ENCODE measurements around the gene TPSB2. TPM values are rescaled to one million over a fixed set of nuclear protein-coding genes. Genes with fewer than 3 reads are reported as not detected.
"Not testable (repeated sequence)": the region's sequence is repeated elsewhere in the genome, so short reads cannot be mapped to it uniquely, and the experiment has no call there.

The TPSB2 gene
- total RNA-seq, 4 donors from 2014 or later, result 14.9 to 89.7 (median 50.4) TPM

DNA sequence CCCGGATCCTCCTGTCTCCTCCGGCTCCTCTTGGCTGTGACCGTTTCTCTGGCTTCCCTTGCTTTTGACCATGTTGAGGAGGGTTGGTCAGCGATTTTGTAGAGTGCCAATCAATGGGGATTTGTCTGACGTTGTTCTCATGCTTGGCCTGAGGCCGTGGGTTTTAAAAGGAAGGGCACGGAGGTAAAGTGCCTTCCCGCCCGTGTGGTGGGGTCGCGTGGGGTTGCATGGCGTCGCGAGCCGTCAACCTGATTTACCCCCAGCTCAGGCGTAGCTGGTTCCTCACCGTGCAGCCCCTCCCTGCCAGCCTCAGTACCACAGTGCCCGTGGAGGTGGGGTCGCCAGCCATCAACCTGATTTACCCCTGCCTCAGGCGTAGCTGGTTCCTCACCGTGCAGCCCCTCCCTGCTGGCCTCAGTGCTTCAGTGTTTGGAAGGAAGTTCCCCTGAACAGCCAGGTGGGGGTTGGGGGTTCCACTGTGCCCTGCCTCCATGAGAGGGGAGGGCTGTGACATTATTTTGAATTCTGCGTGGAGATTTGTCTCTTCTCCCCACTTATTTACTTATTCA, 15.6 kb upstream of the TPSB2 start:
- H3K36me3 ChIP-seq, result no peaks in the 10 kb centered on the region
- no peak overlapping the region for H3K27ac ChIP-seq
- H3K4me1 ChIP-seq, result no peaks in the 10 kb centered on the region
- H3K9me3 ChIP-seq, result no peaks in the 10 kb centered on the region
- H3K27me3 ChIP-seq, result no peaks in the 10 kb centered on the region
- no peak for DNase-seq
- no peak overlapping the region for H3K4me3 ChIP-seq
- TF ChIP-seq, protein P1, sequence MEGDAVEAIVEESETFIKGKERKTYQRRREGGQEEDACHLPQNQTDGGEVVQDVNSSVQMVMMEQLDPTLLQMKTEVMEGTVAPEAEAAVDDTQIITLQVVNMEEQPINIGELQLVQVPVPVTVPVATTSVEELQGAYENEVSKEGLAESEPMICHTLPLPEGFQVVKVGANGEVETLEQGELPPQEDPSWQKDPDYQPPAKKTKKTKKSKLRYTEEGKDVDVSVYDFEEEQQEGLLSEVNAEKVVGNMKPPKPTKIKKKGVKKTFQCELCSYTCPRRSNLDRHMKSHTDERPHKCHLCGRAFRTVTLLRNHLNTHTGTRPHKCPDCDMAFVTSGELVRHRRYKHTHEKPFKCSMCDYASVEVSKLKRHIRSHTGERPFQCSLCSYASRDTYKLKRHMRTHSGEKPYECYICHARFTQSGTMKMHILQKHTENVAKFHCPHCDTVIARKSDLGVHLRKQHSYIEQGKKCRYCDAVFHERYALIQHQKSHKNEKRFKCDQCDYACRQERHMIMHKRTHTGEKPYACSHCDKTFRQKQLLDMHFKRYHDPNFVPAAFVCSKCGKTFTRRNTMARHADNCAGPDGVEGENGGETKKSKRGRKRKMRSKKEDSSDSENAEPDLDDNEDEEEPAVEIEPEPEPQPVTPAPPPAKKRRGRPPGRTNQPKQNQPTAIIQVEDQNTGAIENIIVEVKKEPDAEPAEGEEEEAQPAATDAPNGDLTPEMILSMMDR (IDR thresholded peaks at IDR 0.05), result no peak
- no peak for TF ChIP-seq POLR2A (IDR thresholded peaks at IDR 0.05)

DNA sequence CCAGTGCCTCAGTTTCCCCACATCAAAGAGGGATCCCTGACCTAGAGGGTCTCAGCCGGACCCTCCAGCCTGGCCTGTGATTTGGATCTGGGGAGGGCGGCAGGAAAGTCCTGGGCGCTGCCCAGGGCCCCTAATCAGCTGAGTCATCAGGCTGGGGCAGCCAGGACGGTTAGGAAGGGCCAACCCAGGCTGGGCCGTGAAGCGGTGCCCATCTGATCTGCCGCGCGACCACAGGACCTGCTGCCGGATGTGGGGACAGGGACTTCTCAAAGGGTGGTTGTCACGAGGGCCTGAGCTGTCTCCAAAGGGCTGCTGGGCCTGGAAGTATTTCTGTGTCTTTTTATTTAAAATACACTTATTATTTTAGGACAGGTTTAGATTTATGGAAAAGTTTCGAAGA, 14.9 kb upstream of the TPSB2 start:
- peak in 1 of 3 donors; percentile 28 for DNase-seq
- Histone ChIP-seq H3K4me3 (no peak overlapping the region), H3K27me3 (no peaks in the 10 kb centered on the region), H3K9me3 (no peaks in the 10 kb centered on the region), H3K4me1 (no peaks in the 10 kb centered on the region), H3K27ac (no peak overlapping the region), H3K36me3 (no peaks in the 10 kb centered on the region)
- no peak for TF ChIP-seq POLR2A (IDR thresholded peaks at IDR 0.05)

DNA sequence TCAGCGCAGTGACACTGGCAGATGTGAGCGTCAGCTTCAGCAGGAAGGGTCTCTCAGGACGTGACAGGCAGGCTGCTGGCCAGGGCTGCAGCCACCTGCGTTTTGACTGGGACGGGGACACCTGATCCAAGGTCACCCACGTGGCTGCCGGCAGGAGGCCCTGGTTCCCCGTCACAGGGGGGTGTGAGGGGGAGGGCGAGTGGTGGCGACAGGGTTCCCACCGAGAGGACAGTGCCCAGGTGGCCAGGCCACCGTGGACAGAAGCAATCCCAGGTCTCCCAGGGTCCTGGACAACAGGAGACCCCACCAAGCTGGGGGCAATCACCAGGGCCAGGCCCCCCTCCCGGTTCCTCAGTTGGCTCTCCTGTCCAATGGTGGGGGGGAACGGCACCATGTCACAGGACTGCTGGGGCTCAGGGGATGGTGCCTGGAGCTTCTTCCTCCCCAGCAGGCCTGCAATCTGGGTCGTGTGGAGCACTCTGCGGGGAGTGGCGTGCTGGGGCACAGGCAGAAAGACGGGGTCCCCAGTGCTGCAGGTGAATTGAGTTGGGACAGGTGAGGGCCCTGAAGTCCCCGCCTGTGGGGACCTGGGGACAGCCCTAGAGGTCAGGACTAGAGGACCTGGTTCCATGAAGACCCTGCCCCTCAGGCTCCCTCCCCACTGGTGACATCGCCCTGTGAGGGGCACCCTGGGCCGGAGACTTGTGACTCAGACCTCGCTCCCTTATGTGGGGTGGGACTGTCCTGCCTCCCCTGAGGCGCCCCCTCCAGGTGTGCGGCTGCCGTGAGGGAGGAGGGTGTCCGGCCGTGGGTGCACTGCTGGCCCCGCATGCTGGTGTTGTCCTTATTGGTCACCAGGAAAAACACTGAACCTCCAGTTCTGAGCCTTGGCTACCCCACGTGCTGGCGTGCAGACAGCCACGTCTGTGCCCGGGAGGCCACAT, 14.2 kb upstream of the TPSB2 start:
- not testable (repeated sequence) for H3K27ac ChIP-seq, H3K9me3 ChIP-seq, H3K27me3 ChIP-seq, H3K4me3 ChIP-seq, H3K36me3 ChIP-seq, DNase-seq, H3K4me1 ChIP-seq

DNA sequence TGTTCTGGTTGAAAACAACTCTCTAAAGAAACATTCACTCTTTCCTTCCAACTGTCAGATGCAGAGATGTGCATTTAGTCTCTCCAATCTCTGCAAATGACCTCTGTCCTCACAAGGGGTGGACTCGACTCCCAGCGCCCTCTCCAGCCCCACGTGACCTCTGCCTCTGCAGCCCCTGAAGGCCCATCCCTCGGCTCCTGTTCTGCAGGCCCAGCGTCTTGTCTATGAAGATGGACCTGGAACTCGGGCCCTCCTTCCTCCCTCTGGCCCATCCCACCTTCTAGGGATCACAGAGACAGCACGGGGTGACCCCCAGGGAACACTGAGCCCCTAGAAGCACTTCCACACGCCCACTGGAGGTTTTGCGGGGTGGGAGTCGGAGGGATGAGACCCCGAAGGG, 13.4 kb upstream of the TPSB2 start:
- H3K4me3 ChIP-seq, H3K4me1 ChIP-seq, H3K9me3 ChIP-seq, DNase-seq, H3K27ac ChIP-seq, H3K36me3 ChIP-seq, H3K27me3 ChIP-seq: not testable (repeated sequence)

DNA sequence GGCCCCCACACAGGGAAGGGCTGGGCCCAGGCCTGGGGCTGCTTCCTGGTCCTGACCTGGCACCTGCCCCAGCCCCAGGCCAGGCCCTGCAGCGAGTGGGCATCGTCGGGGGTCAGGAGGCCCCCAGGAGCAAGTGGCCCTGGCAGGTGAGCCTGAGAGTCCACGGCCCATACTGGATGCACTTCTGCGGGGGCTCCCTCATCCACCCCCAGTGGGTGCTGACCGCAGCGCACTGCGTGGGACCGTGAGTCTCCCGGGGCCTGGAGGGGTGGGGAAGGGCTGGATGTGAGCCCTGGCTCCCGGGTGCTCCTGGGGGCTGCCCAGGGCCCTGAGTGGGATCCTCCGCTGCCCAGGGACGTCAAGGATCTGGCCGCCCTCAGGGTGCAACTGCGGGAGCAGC, 11.1 kb upstream of the TPSB2 start:
- not testable (repeated sequence) for DNase-seq, H3K4me3 ChIP-seq, H3K4me1 ChIP-seq

DNA sequence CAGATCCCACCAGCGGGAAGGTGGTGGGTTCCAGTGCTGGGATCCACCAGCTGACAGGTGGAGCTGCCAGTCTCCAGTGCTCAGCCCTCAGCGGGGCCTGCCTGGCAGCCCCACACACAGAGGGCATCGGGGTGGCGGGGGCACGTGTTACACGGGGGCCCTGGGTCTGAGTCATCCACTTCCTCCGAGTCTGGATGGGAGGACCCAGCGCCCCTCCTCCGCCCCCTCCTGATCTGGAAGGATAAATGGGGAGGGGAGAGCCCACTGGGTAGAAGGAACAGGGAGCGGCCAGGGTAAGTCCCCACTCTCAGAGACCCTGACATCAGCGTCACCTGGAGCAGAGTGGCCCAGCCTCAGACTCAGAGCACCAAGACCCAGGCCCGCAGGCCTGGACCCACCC, 10.5 kb upstream of the TPSB2 start, which contains the start of gene TPSAB1:
TPSAB1 (plus strand) TSS at position 270 of the 400 bp plus-strand sequence. CDS start 234 bp downstream, outside the sequence.
- H3K4me3 ChIP-seq, H3K27ac ChIP-seq, H3K4me1 ChIP-seq, H3K27me3 ChIP-seq, H3K9me3 ChIP-seq, DNase-seq, H3K36me3 ChIP-seq: not testable (repeated sequence)

More for the DNA sequence above, 11.1 kb upstream of the TPSB2 start:
- H3K9me3 ChIP-seq, H3K27ac ChIP-seq, H3K36me3 ChIP-seq, H3K27me3 ChIP-seq: not testable (repeated sequence)

DNA sequence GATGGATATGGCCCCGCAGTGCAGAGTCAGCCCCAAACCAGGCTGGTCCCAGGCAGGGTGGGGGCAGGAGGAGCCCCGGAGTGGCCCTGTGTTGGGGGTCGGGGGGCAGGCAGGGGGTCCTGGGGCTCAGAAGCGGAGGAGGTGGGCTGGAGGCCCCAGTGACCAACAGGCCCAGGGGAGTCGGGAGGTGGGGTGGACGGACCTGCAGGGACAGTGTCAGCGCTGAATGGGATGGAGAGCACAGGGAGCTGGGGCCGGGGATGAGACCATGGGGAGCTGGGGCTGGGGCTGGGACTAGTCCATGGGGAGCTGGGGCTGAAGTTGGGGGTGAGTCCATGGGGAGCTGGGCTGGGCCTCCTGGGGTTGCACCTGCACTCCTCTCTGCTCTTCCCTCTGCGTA, 9.6 kb upstream of the TPSB2 start:
- DNase-seq, H3K27me3 ChIP-seq, H3K36me3 ChIP-seq, H3K4me1 ChIP-seq, H3K27ac ChIP-seq, H3K9me3 ChIP-seq, H3K4me3 ChIP-seq: not testable (repeated sequence)

DNA sequence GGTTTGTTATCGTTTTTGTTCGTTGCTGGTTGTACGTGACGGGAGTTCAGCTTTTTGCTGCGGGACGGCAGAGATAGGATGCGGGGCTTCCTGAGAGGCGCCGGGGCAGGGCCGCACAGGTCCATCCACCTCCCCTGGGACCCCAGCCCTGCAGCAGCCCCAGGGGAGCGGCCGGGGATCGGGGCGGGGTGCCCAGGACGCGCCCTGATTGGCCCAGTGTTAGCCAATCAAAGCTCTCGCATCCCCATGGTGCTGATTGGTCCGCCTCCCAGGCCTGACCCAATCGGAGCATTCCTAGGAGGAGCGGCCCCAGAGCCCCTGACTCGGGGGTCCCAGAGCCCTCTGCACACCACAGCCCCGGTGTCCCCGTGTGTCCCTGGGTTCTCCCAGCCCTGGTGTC, 8.9 kb upstream of the TPSB2 start:
- not testable (repeated sequence) for H3K36me3 ChIP-seq, H3K9me3 ChIP-seq, DNase-seq, H3K4me1 ChIP-seq, H3K27me3 ChIP-seq, H3K27ac ChIP-seq, H3K4me3 ChIP-seq

DNA sequence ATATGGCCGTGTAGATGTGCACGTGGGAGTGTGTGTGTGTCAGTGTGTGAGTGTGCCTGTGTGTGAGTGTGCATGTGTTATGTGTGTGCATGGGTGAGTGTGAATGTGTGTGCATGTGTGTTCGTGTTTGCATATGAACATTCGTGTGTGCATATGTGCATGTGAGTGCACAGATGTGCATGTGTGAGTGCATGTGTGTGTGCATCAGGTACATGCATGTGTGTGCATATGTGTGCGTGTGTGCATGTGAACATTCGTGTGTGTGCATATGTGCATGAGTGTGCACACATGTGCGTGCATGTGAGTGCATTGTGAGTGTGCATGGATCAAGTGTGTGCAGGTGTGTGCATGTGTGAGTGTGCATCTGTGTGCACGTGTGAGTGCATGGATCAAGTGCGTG, 8.0 kb upstream of the TPSB2 start:
- Histone ChIP-seq H3K36me3 (no peaks in the 10 kb centered on the region), H3K27ac (no peak overlapping the region), H3K9me3 (no peaks in the 10 kb centered on the region), H3K4me1 (no peaks in the 10 kb centered on the region), H3K4me3 (no peak overlapping the region), H3K27me3 (no peaks in the 10 kb centered on the region)
- TF ChIP-seq POLR2A (IDR thresholded peaks at IDR 0.05), result no peak
- TF ChIP-seq, protein P1 (IDR thresholded peaks at IDR 0.05), result no peak
- DNase-seq, result no peak

DNA sequence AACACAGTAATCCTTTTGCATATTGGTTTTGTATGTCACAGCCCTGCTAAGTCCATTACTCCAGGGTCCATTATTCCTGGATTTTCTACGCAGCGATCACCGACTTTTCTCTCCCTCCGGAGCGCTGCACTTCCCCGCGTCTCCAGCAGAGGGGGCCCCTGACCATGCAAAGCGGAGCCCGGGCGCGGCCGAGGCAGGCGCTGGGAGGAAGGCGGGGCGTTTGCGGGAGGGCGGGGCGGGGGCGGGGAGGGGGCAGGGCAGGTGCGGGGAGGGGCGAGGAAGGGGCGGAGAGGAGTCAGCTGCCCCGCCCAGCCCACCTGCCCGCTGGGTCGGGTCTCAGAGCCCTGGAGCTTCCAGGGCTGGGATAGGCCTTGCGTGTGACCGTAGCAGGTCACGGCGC, 6.7 kb upstream of the TPSB2 start:
- not testable (repeated sequence) for DNase-seq, H3K9me3 ChIP-seq, H3K36me3 ChIP-seq, H3K27me3 ChIP-seq, H3K4me3 ChIP-seq, H3K4me1 ChIP-seq, H3K27ac ChIP-seq

DNA sequence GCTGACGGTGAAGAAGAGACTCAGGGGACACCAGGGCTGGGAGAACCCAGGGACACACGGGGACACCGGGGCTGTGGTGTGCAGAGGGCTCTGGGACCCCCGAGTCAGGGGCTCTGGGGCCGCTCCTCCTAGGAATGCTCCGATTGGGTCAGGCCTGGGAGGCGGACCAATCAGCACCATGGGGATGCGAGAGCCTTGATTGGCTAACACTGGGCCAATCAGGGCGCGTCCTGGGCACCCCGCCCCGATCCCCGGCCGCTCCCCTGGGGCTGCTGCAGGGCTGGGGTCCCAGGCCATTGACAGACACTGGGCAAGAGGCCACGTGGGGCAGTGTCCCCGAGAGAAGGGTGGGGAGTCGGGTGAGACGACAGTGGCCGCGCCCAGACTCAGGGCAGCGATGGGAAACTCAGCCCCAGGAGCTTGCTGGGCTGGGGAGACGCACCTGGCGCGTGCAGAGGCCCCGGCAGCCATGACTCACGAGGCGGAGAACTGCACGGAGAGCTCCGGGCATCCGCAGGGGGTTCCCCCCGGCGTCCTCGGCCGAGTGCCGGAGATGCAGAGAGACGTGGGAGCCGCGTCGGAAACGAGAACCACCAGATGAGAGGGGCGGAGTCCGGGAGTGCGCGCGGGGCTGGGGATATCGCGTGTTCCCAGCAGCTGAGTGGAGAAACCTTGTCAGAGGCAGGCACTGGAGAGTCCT, 2.2 kb upstream of the TPSB2 start:
- not testable (repeated sequence) for H3K36me3 ChIP-seq, H3K4me1 ChIP-seq, DNase-seq, H3K9me3 ChIP-seq, H3K27me3 ChIP-seq, H3K27ac ChIP-seq, H3K4me3 ChIP-seq

DNA sequence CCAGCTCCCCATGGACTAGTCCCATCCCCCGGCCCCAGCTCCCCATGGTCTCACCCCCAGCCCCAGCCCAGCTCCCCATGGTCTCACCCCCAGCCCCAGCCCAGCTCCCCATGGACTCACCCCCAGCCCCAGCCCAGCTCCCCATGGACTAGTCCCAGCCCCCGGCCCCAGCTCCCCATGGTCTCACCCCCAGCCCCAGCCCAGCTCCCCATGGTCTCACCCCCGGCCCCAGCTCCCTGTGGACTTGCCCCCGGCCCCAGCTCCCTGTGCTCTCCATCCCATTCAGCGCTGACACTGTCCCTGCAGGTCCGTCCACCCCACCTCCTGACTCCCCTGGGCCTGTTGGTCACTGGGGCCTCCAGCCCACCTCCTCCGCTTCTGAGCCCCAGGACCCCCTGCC, 1.3 kb upstream of the TPSB2 start:
- H3K4me1 ChIP-seq, H3K9me3 ChIP-seq, H3K36me3 ChIP-seq, H3K27me3 ChIP-seq, H3K4me3 ChIP-seq, DNase-seq, H3K27ac ChIP-seq: not testable (repeated sequence)
